Progenitor cell of endocrine pancreas (in vitro differentiated cells): ENCODE data around the gene TMEM248. TPM values are rescaled to one million over a fixed set of nuclear protein-coding genes. Genes with fewer than 3 reads are reported as not detected.
A peak's percentile ranks its signal among the peaks of the same experiment; 100 is the strongest.
"Not testable (repeated sequence)": the region's sequence is repeated elsewhere in the genome, so short reads cannot be mapped to it uniquely, and the experiment has no call there.

Experiments
- DNase-seq: peaks from one replicate; pipeline ENCODE4 v3.0.0; 2021; ENCODE audit warnings: low spot score; ENCODE audit not compliant: unreplicated experiment
- H3K27ac Mint-ChIP-seq: 2 replicates; pipeline ENCODE4 v1.8.0; 2021; ENCODE audit warnings: mild to moderate bottlenecking, moderate library complexity, mixed read lengths
- H3K27me3 Mint-ChIP-seq: 2 replicates; pipeline ENCODE4 v1.8.0; 2021; ENCODE audit warnings: mixed read lengths
- H3K36me3 Mint-ChIP-seq: 2 replicates; pipeline ENCODE4 v1.8.0; 2022; ENCODE audit warnings: mixed read lengths; ENCODE audit not compliant: insufficient read depth
- H3K4me1 Mint-ChIP-seq: 2 replicates; pipeline ENCODE4 v1.8.0; 2021; ENCODE audit warnings: low read depth, mixed read lengths
- H3K4me3 Mint-ChIP-seq: 2 replicates; pipeline ENCODE4 v1.8.0; 2021; ENCODE audit warnings: low read depth, mild to moderate bottlenecking, moderate library complexity, mixed read lengths
- H3K9me3 Mint-ChIP-seq: 2 replicates; pipeline ENCODE4 v1.8.0; 2021; ENCODE audit warnings: low read depth, mixed read lengths
- CTCF ChIP-seq: fragments of 200-600 bp; sonication (generic); IDR thresholded peaks from one replicate; pipeline ENCODE4 v1.5.0; 2021; ENCODE audit warnings: antibody characterized with exemption, mild to moderate bottlenecking; ENCODE audit not compliant: unreplicated experiment
- total RNA-seq: library from RNA; stranded (reverse); gene quantifications from 2 replicates; pipeline ENCODE4 v1.2.1, GENCODE V29; 2021

Gene TMEM248
- total RNA-seq, 1 donor from 2014 or later, result 77.2 TPM

- H3K4me3 Mint-ChIP-seq, result no peak overlapping the region
- no peak overlapping the region for H3K27ac Mint-ChIP-seq
- no peaks in the 10 kb centered on the region for H3K27me3 Mint-ChIP-seq
- no peaks in the 10 kb centered on the region for H3K4me1 Mint-ChIP-seq
- no peak for DNase-seq
- no peaks in the 10 kb centered on the region for H3K9me3 Mint-ChIP-seq
- no peaks in the 10 kb centered on the region for H3K36me3 Mint-ChIP-seq
- no peak for TF ChIP-seq CTCF
These were observed 15.7 kb upstream of the TMEM248 start for GRCh38 chr7:66905278-66905677.

- H3K4me3 Mint-ChIP-seq, result no peak overlapping the region
- no peaks in the 10 kb centered on the region for H3K27me3 Mint-ChIP-seq
- no peaks in the 10 kb centered on the region for H3K36me3 Mint-ChIP-seq
These were observed 15.3 kb upstream of the TMEM248 start for GRCh38 chr7:66905689-66906088.

GRCh38 chr7:66907731-66908130 is 13.3 kb upstream of the TMEM248 start:
- Mint-ChIP-seq H3K27ac (no peak overlapping the region), H3K27me3 (no peaks in the 10 kb centered on the region), H3K4me3 (no peak overlapping the region)

More at GRCh38 chr7:66905689-66906088, 15.3 kb upstream of the TMEM248 start:
- no peak for DNase-seq
- TF ChIP-seq CTCF, result peak; percentile 16
- H3K27ac Mint-ChIP-seq, result no peak overlapping the region
- no peaks in the 10 kb centered on the region for H3K9me3 Mint-ChIP-seq
- no peaks in the 10 kb centered on the region for H3K4me1 Mint-ChIP-seq

GRCh38 chr7:66908598-66908997 is 12.4 kb upstream of the TMEM248 start:
- H3K36me3 Mint-ChIP-seq, H3K27me3 Mint-ChIP-seq, DNase-seq, H3K27ac Mint-ChIP-seq, H3K9me3 Mint-ChIP-seq, H3K4me3 Mint-ChIP-seq, H3K4me1 Mint-ChIP-seq: not testable (repeated sequence)

More at GRCh38 chr7:66907731-66908130, 13.3 kb upstream of the TMEM248 start:
- Mint-ChIP-seq H3K9me3 (no peaks in the 10 kb centered on the region), H3K4me1 (no peaks in the 10 kb centered on the region), H3K36me3 (no peaks in the 10 kb centered on the region)
- no peak for TF ChIP-seq CTCF
- DNase-seq, result no peak

- no peak for TF ChIP-seq CTCF
- Mint-ChIP-seq H3K4me3 (no peak overlapping the region), H3K36me3 (no peaks in the 10 kb centered on the region), H3K27ac (no peak overlapping the region), H3K4me1 (no peaks in the 10 kb centered on the region), H3K27me3 (no peaks in the 10 kb centered on the region), H3K9me3 (no peaks in the 10 kb centered on the region)
- DNase-seq, result no peak
These were observed 10.2 kb upstream of the TMEM248 start for GRCh38 chr7:66910789-66911188.

GRCh38 chr7:66911191-66911590 is 9.8 kb upstream of the TMEM248 start:
- H3K27me3 Mint-ChIP-seq, H3K27ac Mint-ChIP-seq, H3K4me1 Mint-ChIP-seq, H3K36me3 Mint-ChIP-seq, H3K9me3 Mint-ChIP-seq, DNase-seq, H3K4me3 Mint-ChIP-seq: not testable (repeated sequence)
